ENCODE data around the gene PCGF2. TPM values are rescaled to one million over a fixed set of nuclear protein-coding genes. Genes with fewer than 3 reads are reported as not detected.

The PCGF2 gene
- total and polyA plus RNA-seq, 10 of the 15 experiments (the other 5 are each of a cell fraction or from before 2014, with no cell fraction given): 2.7 to 35.6 (median 7.2) TPM

DNA sequence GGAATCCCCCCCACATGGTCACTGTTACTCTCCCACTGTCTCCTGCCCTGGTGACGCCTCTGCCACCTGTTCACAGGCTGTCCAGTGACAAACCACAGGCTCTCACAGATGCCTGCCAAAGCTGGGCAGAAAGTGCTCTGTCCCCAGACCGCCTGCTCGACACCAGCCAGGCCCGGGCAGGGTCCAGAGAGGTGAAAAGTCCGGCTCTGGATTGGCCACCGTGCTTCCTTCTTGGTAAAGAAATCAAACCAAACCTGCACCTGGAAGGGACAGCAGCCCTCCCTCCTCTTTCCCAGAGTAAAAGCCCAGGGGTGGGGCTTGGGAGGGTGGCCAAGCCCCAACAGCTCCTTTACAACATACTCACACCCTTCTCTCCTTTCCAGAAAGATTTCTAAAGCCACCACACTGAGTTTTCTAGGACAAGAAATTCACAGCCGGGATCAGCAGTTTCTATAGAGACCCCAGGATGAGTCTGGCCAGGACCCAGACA is 6.2 kb downstream of the PCGF2 start:
- H3K4me3 ChIP-seq: no peak overlapping the region
- H3K27me3 ChIP-seq (replicated peaks in 1 of 2; ENCODE audit: control insufficient read depth in 2 of 2, insufficient read depth in 2 of 2, low read length in 1 of 2): no peaks in the 10 kb centered on the region
- no TSS peak for BruUV-seq (replicated peaks)
- ChIA-PET POLR2A (no interaction called here), CTCF (interaction anchor here (1.0 kb wide), 1 partner anchor 65 kb away, joined by 4 read pairs; no protein-coding TSS in a partner anchor), RAD21 (ENCODE audit: unreplicated experiment) (no interaction called here), SMC1A (ENCODE audit: uncharacterized antibody, unreplicated experiment) (no interaction called here)
- 23% methylated on average over 7 of the region's 7 CpGs for WGBS (ENCODE audit: insufficient coverage, insufficient replicate concordance, low lambda C conversion rate, missing lambda C conversion rate)
- DNase-seq (ENCODE audit: low read depth, low spot score) (no peak), ATAC-seq (no peak), FAIRE-seq (no peak)
- H3K79me2 ChIP-seq (ENCODE audit: control insufficient read depth, insufficient read depth, low read length): peaks cover 35% of the 10 kb centered on the region
- peaks cover 33% of the 10 kb centered on the region for H3K4me1 ChIP-seq (ENCODE audit: control insufficient read depth, insufficient read depth, low read length)
- intact Hi-C loops (cut with micrococcal nuclease; ENCODE audit: unreplicated experiment) (no loop called here), in situ Hi-C loops (cut with MboI) (no loop called here)
- no peak overlapping the region for H2AFZ ChIP-seq (ENCODE audit: control insufficient read depth, low read depth, low read length)
- H3K9me3 ChIP-seq (replicated peaks; ENCODE audit: control insufficient read depth, insufficient read depth, low read length): no peaks in the 10 kb centered on the region
- H3K9ac ChIP-seq (ENCODE audit: control insufficient read depth, insufficient read depth, low read length): no peak overlapping the region
- no peak overlapping the region for H3K27ac ChIP-seq (ENCODE audit: control insufficient read depth, insufficient read depth)
- H3K4me2 ChIP-seq (ENCODE audit: control insufficient read depth, insufficient read depth): no peak overlapping the region
- H3K36me3 ChIP-seq (ENCODE audit: control insufficient read depth in 2 of 2, insufficient read depth in 2 of 2, low read length in 1 of 2): peaks cover 4 to 10% of the 10 kb centered on the region in 2 experiments; a peak in 3 of 4 replicates
- no peaks in the 10 kb centered on the region for H4K20me1 ChIP-seq (ENCODE audit: control insufficient read depth, insufficient read depth)
- TF ChIP-seq, protein P1, sequence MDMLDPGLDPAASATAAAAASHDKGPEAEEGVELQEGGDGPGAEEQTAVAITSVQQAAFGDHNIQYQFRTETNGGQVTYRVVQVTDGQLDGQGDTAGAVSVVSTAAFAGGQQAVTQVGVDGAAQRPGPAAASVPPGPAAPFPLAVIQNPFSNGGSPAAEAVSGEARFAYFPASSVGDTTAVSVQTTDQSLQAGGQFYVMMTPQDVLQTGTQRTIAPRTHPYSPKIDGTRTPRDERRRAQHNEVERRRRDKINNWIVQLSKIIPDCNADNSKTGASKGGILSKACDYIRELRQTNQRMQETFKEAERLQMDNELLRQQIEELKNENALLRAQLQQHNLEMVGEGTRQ (IDR thresholded peaks at IDR 0.05; ENCODE audit: borderline replicate concordance, low read depth, low read length): no peak
- TF ChIP-seq BMI1 (IDR thresholded peaks at IDR 0.05; ENCODE audit: borderline replicate concordance) (no peak), MEF2A (IDR thresholded peaks at IDR 0.05; ENCODE audit: insufficient read depth, low read depth, low read length) (no peak), SMAD1 (IDR thresholded peaks at IDR 0.05; ENCODE audit: low read depth, partially characterized antibody) (no peak), BACH1 (IDR thresholded peaks at IDR 0.05; ENCODE audit: borderline replicate concordance) (no peak), WRNIP1 (IDR thresholded peaks at IDR 0.05; ENCODE audit: borderline replicate concordance, low read depth, low read length) (no peak), ZBED1 (IDR thresholded peaks at IDR 0.05; ENCODE audit: borderline replicate concordance) (no peak)
- TF ChIP-seq, protein P2, sequence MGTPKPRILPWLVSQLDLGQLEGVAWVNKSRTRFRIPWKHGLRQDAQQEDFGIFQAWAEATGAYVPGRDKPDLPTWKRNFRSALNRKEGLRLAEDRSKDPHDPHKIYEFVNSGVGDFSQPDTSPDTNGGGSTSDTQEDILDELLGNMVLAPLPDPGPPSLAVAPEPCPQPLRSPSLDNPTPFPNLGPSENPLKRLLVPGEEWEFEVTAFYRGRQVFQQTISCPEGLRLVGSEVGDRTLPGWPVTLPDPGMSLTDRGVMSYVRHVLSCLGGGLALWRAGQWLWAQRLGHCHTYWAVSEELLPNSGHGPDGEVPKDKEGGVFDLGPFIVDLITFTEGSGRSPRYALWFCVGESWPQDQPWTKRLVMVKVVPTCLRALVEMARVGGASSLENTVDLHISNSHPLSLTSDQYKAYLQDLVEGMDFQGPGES (IDR thresholded peaks at IDR 0.05): no peak
- TF ChIP-seq, protein P3, sequence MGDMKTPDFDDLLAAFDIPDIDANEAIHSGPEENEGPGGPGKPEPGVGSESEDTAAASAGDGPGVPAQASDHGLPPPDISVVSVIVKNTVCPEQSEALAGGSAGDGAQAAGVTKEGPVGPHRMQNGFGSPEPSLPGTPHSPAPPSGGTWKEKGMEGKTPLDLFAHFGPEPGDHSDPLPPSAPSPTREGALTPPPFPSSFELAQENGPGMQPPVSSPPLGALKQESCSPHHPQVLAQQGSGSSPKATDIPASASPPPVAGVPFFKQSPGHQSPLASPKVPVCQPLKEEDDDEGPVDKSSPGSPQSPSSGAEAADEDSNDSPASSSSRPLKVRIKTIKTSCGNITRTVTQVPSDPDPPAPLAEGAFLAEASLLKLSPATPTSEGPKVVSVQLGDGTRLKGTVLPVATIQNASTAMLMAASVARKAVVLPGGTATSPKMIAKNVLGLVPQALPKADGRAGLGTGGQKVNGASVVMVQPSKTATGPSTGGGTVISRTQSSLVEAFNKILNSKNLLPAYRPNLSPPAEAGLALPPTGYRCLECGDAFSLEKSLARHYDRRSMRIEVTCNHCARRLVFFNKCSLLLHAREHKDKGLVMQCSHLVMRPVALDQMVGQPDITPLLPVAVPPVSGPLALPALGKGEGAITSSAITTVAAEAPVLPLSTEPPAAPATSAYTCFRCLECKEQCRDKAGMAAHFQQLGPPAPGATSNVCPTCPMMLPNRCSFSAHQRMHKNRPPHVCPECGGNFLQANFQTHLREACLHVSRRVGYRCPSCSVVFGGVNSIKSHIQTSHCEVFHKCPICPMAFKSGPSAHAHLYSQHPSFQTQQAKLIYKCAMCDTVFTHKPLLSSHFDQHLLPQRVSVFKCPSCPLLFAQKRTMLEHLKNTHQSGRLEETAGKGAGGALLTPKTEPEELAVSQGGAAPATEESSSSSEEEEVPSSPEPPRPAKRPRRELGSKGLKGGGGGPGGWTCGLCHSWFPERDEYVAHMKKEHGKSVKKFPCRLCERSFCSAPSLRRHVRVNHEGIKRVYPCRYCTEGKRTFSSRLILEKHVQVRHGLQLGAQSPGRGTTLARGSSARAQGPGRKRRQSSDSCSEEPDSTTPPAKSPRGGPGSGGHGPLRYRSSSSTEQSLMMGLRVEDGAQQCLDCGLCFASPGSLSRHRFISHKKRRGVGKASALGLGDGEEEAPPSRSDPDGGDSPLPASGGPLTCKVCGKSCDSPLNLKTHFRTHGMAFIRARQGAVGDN (IDR thresholded peaks at IDR 0.05): no peak
- TF ChIP-seq, protein P4, sequence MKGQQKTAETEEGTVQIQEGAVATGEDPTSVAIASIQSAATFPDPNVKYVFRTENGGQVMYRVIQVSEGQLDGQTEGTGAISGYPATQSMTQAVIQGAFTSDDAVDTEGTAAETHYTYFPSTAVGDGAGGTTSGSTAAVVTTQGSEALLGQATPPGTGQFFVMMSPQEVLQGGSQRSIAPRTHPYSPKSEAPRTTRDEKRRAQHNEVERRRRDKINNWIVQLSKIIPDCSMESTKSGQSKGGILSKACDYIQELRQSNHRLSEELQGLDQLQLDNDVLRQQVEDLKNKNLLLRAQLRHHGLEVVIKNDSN (IDR thresholded peaks at IDR 0.05; ENCODE audit: borderline replicate concordance, extremely low read length, insufficient read depth, low read depth, low read length): no peak
- TF ChIP-seq, protein P5, sequence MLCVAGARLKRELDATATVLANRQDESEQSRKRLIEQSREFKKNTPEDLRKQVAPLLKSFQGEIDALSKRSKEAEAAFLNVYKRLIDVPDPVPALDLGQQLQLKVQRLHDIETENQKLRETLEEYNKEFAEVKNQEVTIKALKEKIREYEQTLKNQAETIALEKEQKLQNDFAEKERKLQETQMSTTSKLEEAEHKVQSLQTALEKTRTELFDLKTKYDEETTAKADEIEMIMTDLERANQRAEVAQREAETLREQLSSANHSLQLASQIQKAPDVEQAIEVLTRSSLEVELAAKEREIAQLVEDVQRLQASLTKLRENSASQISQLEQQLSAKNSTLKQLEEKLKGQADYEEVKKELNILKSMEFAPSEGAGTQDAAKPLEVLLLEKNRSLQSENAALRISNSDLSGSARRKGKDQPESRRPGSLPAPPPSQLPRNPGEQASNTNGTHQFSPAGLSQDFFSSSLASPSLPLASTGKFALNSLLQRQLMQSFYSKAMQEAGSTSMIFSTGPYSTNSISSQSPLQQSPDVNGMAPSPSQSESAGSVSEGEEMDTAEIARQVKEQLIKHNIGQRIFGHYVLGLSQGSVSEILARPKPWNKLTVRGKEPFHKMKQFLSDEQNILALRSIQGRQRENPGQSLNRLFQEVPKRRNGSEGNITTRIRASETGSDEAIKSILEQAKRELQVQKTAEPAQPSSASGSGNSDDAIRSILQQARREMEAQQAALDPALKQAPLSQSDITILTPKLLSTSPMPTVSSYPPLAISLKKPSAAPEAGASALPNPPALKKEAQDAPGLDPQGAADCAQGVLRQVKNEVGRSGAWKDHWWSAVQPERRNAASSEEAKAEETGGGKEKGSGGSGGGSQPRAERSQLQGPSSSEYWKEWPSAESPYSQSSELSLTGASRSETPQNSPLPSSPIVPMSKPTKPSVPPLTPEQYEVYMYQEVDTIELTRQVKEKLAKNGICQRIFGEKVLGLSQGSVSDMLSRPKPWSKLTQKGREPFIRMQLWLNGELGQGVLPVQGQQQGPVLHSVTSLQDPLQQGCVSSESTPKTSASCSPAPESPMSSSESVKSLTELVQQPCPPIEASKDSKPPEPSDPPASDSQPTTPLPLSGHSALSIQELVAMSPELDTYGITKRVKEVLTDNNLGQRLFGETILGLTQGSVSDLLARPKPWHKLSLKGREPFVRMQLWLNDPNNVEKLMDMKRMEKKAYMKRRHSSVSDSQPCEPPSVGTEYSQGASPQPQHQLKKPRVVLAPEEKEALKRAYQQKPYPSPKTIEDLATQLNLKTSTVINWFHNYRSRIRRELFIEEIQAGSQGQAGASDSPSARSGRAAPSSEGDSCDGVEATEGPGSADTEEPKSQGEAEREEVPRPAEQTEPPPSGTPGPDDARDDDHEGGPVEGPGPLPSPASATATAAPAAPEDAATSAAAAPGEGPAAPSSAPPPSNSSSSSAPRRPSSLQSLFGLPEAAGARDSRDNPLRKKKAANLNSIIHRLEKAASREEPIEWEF (IDR thresholded peaks at IDR 0.05; ENCODE audit: insufficient replicate concordance, low read depth, low read length): no peak

Data from GM12878 (cell line).